Upper lobe of right lung (tissue), 1 donor: ENCODE data around the gene XCL1. TPM values are rescaled to one million over a fixed set of nuclear protein-coding genes. Genes with fewer than 3 reads are reported as not detected.

Experiments
- ATAC-seq: fragments of 200-7000 bp; cut with Tn5 transposase; one replicate; pipeline ENCODE4 v1.9.1; 2020; ENCODE audit warnings: mild to moderate bottlenecking, moderate library complexity
- DNase-seq: peaks from one replicate; pipeline ENCODE4 v3.0.0-alpha.2; 2020
- H3K27ac ChIP-seq: fragments of 200-600 bp; one replicate; pipeline ENCODE4 v1.8.0; 2022
- H3K27me3 ChIP-seq: fragments of 200-600 bp; one replicate; pipeline ENCODE4 v1.8.0; 2022; ENCODE audit warnings: mild to moderate bottlenecking
- H3K36me3 ChIP-seq: fragments of 200-600 bp; one replicate; pipeline ENCODE4 v1.8.0; 2022
- H3K4me1 ChIP-seq: fragments of 200-600 bp; one replicate; pipeline ENCODE4 v1.8.0; 2022
- H3K4me3 ChIP-seq: fragments of 200-600 bp; one replicate; pipeline ENCODE4 v1.8.0; 2022; ENCODE audit warnings: mild to moderate bottlenecking
- H3K9me3 ChIP-seq: fragments of 200-600 bp; one replicate; pipeline ENCODE4 v1.8.0; 2022
- CTCF ChIP-seq: fragments of 200-600 bp; IDR thresholded peaks from one replicate; pipeline ENCODE4 v1.8.0; 2022; ENCODE audit warnings: antibody characterized with exemption
- intact Hi-C: fragments of 100-400 bp; cut with DNase I; formaldehyde crosslinking; loops from one replicate; pipeline ENCODE4 v1.11.0; 2022
- total RNA-seq: library from RNA; stranded (reverse); fragmentation: NEBNext Ultra II Directional; extraction: Animal tissue kit (Norgen Biotek cat#: 25700); gene quantifications from one replicate; pipeline ENCODE4 v1.2.1, GENCODE V29; 2021
- donor health status: DM: no; HTN: yes; CAD: no; lungs with severe emphysema.

Gene XCL1
- total RNA-seq, 1 donor from 2014 or later = 0.90 TPM

DNA sequence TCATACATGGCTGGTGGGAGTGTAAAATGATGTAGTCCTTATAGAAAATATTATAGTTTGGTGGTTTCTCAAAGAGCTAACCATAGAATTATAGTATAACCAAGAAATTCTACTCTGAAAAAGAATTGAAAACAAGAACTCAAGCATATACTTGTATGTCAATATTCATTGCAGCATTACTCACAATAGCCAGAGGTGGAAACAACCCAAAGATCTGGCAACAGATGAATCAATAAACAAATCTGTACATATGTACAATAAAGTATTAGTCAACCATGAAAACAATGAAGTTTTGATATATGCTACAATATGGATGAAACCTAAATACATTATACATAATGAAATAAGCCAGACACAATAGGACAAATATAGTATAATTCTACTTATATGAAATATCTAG is 29.7 kb downstream of the XCL1 start:
- H3K27ac ChIP-seq = no peak overlapping the region
- no peaks in the 10 kb centered on the region for H3K27me3 ChIP-seq
- ATAC-seq = no peak
- DNase-seq = no peak
- intact Hi-C loops = no loop called here
- no peaks in the 10 kb centered on the region for H3K9me3 ChIP-seq
- H3K4me3 ChIP-seq = no peak overlapping the region
- TF ChIP-seq CTCF = no peak
- no peaks in the 10 kb centered on the region for H3K36me3 ChIP-seq
- no peaks in the 10 kb centered on the region for H3K4me1 ChIP-seq

DNA sequence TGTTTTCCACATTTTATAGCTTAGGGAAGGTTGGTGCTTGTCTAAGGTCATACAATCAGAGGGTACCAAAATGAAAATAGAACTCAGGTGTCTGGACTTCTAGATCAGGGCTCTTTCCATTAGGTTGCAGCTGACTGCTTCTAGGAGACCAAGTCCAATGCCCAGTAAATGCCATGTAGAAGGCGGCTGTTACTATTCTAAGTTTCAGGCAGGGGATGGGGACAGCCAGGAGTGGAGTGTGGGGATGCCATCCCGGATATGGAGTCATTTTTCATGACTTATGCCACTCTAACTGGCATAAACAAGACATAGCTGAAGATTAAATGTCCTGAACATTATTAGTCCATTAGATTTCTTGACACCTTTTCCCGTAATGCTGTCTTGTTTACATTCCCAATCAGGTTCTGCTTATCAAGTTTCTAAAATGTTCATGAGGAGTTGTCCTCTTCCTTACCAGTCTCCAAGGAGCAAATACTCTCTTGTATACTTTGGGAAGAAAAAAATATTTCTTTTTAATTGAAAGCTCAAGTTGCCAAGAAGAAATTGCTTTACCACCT is 31.5 kb downstream of the XCL1 start:
- Histone ChIP-seq H3K4me1 (no peaks in the 10 kb centered on the region), H3K27me3 (no peaks in the 10 kb centered on the region), H3K4me3 (no peak overlapping the region), H3K36me3 (no peaks in the 10 kb centered on the region), H3K27ac (no peak overlapping the region), H3K9me3 (no peaks in the 10 kb centered on the region)
- no peak for DNase-seq
- no peak for ATAC-seq
- intact Hi-C loops = no loop called here
- no peak for TF ChIP-seq CTCF

DNA sequence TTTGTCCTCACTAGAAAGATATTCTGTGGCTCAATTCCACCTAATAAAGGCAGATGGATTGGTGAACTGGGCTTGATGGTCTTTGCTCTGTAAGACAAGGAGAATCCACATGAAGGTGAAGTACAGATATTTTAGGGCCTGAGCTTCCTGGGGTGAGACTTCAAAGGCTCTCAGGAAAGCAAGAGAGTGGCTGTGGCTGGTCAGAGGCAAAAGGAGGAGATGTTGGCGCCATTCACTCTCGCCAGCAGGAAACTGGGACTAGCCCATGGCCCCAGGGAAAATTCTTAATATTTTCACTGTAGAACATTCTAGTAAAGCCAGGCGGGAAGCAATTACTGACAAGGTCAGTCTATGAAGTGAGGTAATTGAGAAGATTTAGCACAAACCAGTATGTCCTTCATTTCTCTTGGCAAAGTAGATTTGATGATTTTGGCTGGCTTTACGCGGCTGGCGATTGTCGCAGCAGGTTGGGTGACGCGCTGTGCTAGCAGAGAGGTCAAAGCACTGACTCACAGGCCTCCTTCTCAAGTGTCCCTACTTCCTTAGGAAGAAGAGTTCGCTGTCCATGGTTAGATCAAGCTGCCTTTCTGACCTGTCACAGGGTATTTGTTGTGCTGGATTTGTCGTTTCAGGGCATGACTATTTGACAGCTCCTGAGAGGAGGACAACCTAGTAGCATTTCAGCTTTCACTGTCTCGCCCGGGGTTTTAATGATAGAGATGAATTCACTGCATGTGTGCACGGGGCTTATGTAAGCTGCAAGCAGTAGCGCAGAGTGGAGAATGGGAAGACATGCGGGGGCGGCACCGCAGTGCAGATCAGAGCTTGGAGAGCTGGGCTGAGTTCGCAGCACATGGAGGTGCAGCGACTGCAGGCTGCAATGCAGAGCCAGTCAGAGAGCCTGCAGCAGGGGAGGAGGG is 32.7 kb downstream of the XCL1 start:
- Histone ChIP-seq H3K4me3 (no peak overlapping the region), H3K27me3 (no peaks in the 10 kb centered on the region), H3K9me3 (no peaks in the 10 kb centered on the region), H3K36me3 (no peaks in the 10 kb centered on the region), H3K4me1 (peaks cover under 1% of the 10 kb centered on the region), H3K27ac (no peak overlapping the region)
- DNase-seq (no peak), ATAC-seq (no peak)
- intact Hi-C loops = no loop called here
- no peak for TF ChIP-seq CTCF

DNA sequence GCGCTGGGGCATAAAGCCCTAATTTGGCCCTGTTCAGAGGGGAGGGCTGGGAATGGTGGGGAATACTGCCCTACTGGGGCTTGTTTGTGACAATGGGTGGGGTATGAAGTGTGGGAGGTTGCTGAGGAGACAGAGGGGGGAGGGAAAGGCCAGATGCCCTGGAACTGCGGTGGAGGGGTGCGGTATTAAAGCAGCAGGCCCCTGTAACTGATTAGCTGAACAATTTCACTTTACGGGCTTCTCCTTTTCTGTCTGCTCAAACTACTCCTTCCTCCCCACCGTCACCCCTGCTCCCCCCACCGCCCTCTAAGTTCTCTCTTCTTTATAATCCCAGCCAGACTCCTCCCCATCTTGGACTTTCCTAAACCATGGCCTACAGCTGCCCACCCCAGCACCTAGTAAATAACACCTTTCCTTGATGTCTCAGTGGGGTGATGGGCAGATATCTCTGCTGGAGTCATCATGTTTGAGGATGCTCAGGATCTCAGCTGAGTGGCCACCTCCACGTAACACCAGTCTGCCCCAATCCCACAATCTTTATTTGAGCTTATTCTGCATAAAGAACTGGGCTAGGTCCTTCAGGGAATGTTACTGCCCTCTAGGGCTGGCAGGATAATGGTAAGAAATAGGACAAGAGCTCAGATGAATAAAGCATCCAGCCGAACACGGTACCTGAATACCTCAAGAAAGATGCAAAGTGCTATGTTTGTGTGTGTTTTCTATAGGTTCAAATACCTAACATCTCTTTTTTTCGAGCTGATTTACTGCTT is 33.5 kb downstream of the XCL1 start:
- H3K4me1 ChIP-seq = peaks cover 4% of the 10 kb centered on the region
- no peaks in the 10 kb centered on the region for H3K36me3 ChIP-seq
- H3K27ac ChIP-seq = no peak overlapping the region
- no peaks in the 10 kb centered on the region for H3K9me3 ChIP-seq
- intact Hi-C loops = no loop called here
- no peak for TF ChIP-seq CTCF
- DNase-seq (no peak), ATAC-seq (no peak)
- no peak overlapping the region for H3K4me3 ChIP-seq
- H3K27me3 ChIP-seq = no peaks in the 10 kb centered on the region

DNA sequence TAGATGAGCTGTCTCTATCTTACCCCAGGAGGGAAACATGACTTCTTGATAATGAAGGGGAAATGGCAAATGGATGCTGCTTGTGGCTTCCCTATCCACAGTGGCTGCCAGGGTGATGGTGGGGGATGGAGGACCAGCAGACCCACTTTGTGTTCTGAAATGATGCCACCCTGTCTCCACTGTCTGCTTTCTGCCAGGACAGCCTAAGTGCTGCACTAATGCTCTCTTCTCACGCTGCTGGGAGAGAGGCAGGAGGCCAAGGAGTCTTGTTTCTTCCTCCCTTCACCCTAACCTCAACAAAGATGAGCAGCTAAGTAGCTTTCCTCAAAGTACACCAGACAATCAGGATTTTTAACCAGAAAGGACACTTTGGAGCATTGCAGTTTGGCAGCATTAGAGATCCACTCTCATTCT is 36.6 kb downstream of the XCL1 start:
- intact Hi-C loops = no loop called here

More for the DNA sequence above, 36.6 kb downstream of the XCL1 start:
- Histone ChIP-seq H3K27ac (no peak overlapping the region), H3K36me3 (no peaks in the 10 kb centered on the region), H3K9me3 (no peaks in the 10 kb centered on the region), H3K4me3 (no peak overlapping the region), H3K4me1 (peaks cover 4% of the 10 kb centered on the region), H3K27me3 (no peaks in the 10 kb centered on the region)
- TF ChIP-seq CTCF = no peak
- ATAC-seq (no peak), DNase-seq (no peak)
